Measurements from ENCODE around the gene AS3MT.
"Not testable (repeated sequence)": the region's sequence is repeated elsewhere in the genome, so short reads cannot be mapped to it uniquely, and the experiment has no call there.

DNA sequence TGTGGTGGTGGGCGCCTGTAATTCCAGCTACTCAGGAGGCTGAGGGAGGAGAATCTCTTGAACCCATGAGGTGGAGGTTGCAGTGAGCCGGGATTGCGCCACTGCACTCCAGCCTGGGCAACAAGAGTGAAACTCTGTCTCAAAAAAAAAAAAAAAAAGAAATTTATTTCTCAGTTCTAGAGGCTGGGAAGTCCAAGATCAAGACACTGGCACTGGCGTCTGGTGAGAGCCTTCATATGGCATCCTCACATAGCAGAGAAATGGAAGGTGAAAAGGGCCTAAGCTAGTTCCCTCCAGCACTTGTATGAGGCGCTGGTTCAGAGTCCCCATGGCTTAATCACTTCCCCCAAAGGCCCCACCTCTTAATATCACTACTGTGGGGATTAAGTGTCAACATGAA, 59.2 kb downstream of the AS3MT start:
- TF ChIP-seq, protein P1, sequence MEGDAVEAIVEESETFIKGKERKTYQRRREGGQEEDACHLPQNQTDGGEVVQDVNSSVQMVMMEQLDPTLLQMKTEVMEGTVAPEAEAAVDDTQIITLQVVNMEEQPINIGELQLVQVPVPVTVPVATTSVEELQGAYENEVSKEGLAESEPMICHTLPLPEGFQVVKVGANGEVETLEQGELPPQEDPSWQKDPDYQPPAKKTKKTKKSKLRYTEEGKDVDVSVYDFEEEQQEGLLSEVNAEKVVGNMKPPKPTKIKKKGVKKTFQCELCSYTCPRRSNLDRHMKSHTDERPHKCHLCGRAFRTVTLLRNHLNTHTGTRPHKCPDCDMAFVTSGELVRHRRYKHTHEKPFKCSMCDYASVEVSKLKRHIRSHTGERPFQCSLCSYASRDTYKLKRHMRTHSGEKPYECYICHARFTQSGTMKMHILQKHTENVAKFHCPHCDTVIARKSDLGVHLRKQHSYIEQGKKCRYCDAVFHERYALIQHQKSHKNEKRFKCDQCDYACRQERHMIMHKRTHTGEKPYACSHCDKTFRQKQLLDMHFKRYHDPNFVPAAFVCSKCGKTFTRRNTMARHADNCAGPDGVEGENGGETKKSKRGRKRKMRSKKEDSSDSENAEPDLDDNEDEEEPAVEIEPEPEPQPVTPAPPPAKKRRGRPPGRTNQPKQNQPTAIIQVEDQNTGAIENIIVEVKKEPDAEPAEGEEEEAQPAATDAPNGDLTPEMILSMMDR (IDR thresholded peaks at IDR 0.05) = not testable (repeated sequence)
- TF ChIP-seq POLR2A (IDR thresholded peaks at IDR 0.05) = not testable (repeated sequence)
